HG02759 (cell line): ENCODE data around the gene SPI1.

Experiments
- ATAC-seq: cut with Tn5 transposase; IDR thresholded peaks from one replicate; pipeline ENCODE4 v1.9.1; 2021; ENCODE audit warnings: mild to moderate bottlenecking, moderate library complexity; ENCODE audit not compliant: unreplicated experiment

The SPI1 gene

DNA sequence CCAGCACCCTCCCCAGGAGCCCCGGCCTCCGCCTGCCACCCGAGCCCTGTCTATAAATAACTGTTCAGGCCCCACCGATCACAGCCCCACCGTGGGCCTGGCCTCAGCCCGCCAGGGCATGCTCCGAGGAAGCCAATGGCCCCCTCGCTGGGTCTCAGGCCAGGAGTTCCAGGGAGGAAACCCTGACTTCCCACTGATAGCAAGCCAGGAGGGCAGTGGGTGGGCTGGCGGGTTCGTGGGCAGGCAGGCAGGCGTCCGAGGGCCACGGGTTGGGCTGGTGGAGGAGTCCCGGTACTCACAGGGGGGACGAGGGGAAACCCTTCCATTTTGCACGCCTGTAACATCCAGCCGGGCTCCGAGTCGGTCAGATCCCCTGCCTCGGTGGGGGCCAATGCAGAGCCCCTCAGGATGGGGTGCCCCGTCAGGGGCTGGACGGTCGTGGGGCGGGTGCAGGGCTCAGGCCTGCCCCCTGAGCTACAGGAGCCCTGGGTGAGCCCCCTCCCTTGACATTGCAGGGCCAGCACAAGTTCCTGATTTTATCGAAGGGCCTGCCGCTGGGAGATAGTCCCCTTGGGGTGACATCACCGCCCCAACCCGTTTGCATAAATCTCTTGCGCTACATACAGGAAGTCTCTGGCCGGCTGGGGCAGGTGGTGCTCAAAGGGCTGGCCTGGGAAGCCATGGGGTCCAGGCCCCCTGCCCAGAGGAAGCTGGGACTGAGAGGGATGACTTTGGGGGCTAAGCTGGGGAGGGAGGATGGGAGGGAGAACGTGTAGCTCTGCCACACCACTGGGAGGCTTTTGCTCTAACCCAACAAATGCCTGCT, at the start of gene SPI1:
Gene SPI1 (minus strand): TSS at position 538 of the 826 bp plus-strand sequence. CDS start 194 bp downstream, at position 344.
- ATAC-seq = peak; percentile 78

DNA sequence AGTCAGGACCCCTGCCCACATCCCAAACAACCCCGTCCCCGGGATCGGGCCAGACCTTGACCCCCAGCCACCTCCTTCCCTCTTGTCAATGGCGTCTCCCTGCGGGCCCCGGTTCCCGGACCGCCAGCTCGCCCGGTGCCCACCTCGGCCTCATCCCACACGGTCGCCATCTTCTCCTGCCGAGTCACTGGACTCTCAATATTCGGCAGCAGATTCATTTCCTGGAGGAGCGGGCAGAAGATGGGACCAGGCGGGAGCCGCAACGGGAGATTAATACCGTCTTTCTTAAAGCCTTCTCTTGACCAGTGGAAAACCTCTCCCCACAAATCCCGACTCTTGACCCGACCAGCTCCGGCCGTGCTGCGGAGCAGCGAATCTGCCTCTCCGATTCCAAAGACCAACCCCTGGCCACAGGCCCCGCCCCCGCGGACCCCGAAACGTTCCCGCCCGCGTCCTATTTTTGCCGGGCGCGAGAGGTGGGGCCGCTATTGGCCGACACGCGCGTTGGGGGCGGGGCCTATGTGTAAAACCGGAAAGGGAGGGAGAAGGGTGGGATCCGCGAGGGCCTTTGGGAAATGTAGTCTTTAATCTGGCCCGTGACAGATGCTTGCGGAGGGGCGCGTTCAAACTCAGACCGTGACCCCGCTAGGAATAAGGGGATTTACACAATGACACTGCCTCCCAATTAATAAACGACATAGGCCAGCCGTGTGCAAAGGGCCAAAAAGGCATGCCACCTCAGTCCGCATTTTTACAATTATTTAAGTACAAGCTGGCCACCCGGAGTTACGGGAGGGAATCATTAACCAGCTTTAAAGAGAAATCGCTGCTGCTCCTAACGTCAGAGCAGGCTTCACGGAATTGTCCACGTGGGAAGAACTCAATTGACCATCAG, 48.0 kb upstream of the SPI1 start, which contains the start of gene PSMC3:
Gene PSMC3 (minus strand): TSS at position 378 of the 895 bp plus-strand sequence. CDS start 160 bp downstream, at position 218.
- ATAC-seq = peak; percentile 93

DNA sequence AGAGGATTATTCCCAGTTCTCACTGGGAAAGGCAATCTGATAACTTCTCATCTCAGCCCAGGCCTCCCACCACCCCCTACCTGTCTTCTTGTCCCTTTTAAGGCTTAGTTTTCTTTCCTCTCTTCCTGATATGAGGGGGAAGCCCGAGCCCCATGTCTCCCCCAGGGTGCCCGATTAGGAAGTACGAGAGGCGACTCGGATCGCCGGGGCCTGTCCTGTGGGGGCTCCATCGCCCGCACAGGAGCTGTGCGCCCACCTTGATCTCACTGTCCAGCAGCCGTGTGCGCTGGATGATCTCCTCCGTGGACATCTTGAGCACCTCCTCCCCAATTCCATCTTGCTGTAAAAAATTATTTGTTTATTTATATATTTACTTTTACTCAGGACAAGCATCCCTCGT, 47.3 kb upstream of the SPI1 start:
- ATAC-seq = no peak

DNA sequence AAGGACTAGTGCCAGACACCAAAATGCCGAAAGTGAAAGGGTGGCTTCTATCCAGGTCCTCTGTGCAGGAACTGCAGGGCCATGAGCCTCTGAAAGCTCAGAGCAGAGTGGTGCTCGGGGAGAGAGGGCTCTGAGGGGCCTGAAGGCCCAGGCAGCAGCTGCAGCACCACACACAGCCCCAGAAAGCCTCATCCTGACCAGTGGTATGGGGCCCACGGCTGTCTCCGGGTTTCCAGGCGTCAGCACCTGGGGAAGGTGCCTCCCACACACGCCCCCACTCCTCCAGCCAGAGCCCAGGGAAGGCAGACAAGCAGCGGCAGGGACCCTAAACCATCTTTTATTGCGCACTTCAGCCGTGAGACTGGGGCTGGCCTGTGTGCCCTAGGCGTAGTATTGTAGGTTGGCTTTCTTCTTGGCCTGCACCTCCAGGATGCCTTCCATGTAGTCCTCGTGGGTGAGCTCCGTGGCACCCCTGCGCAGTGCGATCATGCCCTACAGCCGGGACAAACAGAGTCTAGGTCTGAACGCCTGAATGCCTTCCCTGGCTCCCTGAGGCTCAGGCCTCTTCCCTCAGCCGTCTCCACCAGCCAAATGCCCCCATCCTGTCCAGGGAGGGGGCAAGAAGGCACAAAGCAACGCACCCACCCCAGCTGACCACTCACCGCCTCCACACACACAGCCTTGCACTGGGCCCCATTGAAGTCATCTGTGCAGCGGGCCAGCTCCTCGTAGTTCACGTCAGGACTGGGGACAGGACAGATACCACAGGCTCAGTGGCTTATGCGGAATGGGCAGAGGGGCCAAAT, 40.3 kb upstream of the SPI1 start:
- ATAC-seq = no peak

DNA sequence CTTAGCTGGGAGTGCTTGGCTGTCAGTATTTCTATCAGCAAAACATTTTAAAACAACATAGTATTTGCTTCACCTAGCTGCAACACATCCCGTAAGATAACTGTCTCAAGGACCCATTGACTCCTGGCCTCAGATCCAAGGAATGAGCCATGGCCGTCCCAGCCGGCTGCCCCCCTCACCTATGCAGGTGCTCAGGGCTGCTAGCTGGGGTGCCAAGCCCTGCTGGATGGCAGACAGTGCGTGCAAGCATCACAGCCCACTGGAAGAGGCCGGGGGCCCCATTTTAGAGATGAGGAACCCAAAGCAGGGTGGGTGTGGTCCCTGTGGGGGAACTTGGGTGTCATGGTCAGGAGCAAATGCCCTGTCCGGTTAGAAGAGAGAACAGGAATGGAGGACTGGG, 39.4 kb upstream of the SPI1 start:
- no peak for ATAC-seq

DNA sequence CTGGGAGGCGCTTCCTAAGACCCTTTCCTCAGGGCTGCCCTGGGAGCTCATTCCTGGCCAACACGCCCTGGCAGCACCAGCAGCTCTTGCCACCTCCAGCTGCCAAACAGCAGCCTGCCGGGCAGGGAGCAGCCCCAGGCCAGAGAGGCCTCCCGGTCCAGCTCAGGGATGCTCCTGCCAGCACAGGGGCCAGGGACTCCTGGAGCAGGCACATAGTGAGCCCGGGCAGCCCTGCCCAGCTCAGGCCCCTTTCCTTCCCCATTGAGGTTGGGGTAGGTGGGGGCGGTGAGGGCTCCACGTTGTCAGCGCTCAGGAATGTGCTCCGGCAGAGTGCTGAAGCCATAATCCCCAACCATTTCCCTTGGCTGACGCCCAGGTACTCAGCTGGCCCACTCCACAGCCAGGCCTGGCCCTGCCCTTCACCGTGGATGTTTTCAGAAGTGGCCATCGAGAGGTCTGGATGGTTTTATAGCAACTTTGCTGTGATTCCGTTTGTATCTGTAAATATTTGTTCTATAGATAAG, 37.7 kb upstream of the SPI1 start:
- ATAC-seq = no peak

DNA sequence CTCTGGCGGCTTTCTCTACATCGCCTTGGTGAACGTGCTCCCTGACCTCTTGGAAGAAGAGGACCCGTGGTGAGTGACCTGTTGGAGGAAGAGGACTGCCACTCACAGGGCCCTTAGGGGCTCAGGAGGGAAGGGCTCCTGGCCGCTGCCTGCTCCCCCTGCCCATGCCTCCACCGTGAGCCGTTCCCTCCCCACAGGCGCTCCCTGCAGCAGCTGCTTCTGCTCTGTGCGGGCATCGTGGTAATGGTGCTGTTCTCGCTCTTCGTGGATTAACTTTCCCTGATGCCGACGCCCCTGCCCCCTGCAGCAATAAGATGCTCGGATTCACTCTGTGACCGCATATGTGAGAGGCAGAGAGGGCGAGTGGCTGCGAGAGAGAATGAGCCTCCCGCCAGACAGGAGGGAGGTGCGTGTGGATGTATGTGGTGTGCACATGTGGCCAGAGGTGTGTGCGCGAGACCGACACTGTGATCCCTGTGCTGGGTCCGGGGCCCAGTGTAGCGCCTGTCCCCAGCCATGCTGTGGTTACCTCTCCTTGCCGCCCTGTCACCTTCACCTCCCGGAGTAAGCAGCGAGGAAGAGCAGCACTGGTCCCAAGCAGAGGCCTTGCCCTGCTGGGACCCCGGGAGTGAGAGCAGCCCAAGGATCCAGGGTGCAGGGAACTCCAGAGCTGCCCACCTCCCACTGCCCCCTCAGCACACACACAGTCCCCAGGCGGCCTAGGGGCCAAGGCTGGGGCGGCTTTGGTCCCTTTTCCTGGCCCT, 36.9 kb upstream of the SPI1 start:
- ATAC-seq = no peak

DNA sequence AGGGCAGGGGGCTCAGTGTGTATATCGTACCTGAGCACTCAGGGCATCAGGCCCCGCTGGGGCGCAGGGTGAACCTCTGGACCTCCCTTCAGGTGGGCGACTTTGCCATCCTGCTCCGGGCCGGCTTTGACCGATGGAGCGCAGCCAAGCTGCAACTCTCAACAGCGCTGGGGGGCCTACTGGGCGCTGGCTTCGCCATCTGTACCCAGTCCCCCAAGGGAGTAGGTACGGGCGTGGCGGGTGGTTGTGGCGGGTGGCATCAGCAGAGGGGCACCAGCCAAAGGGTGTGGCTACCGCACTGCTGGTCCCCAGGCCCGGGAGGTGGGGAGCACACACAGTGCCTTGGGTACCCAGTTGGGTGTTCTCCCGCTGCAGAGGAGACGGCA, 36.3 kb upstream of the SPI1 start:
- no peak for ATAC-seq

DNA sequence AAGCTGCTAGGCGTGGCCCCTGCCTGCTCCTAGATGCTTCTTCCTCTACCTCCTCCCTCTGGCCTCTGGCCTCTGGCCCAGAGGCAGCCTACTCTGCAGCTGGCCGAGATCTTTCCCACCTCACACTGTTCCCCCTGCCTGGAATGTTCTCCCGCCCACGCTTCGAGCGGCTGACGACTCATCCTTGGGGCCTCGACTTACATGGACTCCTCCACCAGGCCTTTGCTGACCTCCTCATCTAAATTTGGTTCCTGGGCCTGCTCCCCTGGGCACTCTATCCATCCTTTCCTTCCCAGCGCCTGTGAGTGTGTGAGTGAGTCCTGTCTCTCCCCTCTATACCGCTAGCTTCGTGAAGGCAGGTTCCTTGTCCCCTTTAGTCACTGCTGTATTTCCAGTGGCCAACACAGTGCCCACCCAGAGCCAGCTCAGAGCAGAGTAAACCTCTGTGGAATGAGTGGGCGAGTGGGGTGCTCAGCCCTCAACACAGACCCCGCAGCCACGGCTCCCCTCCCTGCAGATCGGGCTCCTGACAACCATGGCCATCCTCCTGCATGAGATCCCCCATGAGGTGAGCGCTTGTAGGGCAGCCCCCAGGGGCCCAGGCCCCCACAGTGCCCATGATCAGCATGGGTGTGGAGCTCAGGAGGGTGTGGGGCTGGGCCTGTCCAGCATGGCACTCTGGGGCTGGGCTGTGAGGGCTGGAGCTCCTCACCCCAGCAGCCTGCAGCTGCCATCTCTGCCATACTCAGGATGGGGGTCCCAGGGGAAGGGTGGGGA, 35.7 kb upstream of the SPI1 start:
- no peak for ATAC-seq

DNA sequence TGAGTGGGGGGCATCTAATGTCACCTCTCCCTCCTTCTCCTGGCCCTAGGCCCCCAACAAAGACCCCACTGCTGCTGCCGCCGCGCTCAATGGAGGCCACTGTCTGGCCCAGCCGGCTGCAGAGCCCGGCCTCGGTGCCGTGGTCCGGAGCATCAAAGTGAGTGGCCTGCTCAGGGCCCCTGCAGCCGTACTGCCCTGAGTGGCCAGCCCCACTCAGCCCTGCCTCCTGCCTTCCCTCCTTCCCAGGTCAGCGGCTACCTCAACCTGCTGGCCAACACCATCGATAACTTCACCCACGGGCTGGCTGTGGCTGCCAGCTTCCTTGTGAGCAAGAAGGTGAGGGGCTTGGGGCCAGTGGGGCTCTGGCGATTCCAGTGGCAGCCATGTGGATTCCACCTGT, 35.0 kb upstream of the SPI1 start:
- no peak for ATAC-seq

DNA sequence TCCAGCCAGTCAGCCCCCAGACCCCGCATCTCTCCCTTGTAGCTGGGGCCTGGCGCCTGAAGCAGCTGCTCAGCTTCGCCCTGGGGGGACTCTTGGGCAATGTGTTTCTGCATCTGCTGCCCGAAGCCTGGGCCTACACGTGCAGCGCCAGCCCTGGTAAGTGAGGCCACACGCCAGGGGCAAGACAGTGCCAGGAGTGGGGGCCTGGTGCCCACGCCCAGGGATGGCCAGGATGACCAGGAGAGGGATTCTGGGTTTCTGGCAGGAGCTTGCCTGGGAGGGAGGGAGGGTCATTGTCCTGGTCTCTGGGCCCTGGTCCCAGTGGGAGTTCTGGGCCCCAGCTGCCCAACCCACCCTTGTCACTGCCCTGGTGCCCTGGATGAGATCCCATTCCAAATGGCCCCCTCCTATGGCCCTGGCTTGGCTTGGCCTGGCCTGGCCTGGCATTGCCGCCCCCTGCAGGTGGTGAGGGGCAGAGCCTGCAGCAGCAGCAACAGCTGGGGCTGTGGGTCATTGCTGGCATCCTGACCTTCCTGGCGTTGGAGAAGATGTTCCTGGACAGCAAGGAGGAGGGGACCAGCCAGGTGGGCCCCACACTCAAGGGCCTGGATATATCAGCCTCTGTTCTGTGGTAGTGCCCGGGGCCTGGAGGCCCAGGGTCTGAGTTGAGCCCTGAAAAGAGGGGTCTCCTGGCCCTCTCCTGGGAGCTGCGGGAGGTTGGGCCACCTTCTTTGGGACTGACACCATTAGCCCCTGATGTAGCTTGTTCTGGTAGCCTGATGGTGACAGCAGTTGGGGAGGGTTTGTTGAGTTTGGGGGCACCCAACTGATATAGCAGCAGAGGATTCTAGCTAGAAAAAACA, 33.8 kb upstream of the SPI1 start:
- no peak for ATAC-seq

DNA sequence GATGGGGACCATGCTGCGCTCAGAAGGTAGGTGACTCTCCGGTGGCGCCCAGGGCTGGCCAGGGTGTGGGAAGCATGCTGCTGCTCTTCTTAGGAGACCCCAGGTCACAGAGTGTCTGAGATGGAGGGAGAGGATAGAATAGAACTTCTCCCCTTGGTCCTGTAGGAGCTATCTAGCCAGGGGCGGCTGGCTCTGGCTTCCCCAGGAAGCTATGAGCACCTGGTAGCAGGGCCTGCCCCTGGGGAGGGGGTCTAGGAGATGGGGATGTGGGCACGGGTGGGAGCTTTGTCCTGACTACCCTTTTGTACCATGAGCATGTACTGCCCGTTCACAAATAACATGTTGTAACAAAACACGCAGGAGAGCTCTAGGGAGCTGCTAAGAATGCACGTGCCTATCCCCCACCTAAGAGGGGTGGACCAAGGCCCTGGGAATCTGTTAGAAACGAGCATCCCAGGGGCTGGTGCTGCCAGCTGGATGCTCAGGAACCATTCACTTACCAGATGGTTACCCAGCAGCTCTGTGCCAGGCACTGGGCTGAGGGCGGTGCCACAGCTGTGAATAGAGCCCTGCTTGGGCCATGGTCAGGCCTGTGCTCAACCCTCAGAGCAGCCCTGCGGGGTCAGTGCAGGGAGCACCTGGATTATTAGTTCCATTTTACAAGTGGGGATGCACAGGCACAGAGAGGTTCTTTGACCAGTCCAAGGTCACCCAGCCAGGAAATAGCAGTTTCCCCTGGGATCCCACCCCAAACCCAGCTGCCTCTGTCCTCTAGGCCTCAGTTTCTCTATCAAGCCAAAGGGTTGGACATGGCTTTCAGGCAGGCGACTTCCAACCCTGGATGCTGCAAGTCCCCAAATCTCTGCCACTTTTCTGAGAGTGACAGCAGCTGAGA, 32.3 kb upstream of the SPI1 start:
- no peak for ATAC-seq

DNA sequence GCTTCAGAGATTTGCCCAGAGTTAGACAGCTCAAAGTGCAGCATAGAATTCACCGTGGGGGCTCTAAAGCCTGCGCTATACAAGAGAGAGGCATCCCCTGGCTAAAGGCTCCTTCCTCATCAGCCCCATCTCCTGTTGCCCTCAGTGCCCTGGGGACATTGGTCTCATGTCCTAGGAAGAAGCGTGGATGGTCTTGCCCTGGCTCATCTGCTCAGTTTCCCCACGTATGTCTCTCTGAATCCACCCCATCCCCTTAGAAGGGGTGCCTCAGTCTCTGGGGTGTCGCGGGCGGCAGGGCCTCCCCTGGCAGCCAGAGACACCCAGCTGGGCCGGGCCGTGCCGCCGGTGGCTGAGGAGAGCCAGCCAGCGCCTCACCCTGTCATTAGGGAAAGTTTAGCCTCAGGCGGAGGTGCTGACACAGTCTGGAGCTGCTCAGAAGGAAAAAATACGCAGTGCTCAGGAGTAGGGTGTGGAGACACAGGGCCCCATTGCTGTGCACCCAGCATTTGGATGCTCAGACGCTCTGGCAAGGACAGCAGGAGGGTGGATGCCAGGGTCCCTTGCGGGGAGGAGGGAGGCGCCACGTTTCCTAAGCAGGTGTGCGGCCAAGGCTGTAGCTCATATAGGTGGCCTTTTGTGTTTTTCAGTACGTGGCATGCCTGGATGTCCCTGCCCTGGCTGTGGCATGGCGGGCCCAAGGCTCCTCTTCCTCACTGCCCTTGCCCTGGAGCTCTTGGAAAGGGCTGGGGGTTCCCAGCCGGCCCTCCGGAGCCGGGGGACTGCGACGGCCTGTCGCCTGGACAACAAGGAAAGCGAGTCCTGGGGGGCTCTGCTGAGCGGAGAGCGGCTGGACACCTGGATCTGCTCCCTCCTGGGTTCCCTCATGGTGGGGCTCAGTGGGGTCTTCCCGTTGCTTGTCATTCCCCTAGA, 31.4 kb upstream of the SPI1 start:
- ATAC-seq = no peak

DNA sequence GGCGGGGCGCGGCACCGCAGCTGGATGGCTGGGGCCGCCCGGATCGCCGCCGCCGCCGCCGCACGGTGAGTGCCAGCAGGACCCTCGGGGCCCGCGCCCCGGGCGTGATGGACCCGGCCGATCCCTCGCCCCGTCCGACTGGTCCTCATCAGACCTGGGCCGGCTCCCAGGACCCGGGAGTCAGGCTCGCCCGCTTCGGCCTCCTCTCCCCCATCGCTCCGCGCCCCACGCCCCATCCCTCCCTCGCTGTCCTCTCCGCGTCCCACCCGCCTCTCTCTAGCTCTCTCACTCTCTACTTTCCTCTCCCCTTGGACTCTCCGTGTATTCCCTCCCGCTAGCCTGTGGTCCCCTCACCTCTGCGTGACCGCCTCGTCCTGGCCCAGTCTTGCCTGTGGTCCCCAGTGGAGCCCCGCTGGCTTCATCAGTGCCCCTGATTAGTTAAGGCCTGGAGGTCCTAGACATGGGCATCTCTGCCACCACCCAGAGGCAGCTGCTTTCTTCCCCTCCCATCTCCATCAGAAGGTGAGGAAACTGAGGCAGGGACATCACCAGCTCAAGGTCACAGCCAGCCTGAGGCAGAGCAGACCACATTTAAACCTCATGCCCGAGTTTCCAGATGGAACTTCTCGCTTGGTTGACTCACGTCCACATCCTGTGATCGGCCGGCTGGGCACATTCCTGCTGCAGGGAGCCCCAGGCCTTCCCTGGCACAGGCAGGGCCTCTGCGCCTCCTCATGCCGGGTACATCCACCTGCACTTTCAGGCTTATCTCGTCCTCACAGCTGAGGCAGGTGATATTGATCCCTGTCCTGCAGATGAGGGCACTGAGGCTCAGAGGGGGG, 30.5 kb upstream of the SPI1 start:
- ATAC-seq = no peak
